SKM-1 (cell line): ENCODE results near the gene BAIAP2.

Experiments used
- DNase-seq: peaks from one replicate; lab custom pipeline; 2025; ENCODE audit not compliant: unreplicated experiment; lab: John Stamatoyannopoulos, UW

BAIAP2 gene, protein sequence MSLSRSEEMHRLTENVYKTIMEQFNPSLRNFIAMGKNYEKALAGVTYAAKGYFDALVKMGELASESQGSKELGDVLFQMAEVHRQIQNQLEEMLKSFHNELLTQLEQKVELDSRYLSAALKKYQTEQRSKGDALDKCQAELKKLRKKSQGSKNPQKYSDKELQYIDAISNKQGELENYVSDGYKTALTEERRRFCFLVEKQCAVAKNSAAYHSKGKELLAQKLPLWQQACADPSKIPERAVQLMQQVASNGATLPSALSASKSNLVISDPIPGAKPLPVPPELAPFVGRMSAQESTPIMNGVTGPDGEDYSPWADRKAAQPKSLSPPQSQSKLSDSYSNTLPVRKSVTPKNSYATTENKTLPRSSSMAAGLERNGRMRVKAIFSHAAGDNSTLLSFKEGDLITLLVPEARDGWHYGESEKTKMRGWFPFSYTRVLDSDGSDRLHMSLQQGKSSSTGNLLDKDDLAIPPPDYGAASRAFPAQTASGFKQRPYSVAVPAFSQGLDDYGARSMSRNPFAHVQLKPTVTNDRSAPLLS

DNA sequence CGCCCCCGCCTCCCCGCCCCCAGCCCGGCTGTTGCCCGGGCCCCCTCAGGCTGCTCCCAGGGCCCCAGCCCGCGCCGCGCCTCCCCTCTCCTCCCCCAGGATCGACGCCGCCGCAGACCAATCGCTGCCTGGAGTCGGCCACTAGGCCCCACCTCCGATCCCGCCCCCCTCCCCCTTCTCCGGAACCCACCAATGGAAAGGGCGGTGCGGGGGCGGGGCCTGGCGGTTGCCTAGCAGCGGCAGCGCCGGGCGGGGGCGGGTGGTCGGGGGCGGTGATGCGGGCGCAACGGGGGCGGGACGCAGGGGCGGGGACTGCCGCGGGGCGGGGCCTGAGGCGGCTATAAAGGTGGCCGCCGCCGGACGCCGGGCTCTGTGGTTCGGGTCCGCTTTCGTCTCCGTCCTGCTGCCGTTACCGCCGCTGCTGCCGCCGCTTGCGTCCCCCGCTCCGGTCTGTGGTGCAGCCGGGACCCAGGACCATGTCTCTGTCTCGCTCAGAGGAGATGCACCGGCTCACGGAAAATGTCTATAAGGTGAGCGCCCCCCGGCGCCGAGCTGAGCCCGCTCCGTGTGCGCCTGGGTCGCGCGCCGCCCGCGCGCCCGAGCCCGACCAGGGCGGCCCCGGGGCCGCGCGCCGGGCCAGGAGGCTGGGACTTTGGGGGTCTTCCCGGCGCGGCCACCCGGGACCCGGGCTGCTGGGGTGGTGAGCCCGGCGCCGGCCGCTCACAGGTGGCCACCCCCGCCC, at the start of gene BAIAP2:
Gene BAIAP2, plus strand, starts transcription at position 373 of the 742 bp plus-strand sequence. Its CDS starts 104 bp downstream, at position 477.
- peak; percentile 72 for DNase-seq

DNA sequence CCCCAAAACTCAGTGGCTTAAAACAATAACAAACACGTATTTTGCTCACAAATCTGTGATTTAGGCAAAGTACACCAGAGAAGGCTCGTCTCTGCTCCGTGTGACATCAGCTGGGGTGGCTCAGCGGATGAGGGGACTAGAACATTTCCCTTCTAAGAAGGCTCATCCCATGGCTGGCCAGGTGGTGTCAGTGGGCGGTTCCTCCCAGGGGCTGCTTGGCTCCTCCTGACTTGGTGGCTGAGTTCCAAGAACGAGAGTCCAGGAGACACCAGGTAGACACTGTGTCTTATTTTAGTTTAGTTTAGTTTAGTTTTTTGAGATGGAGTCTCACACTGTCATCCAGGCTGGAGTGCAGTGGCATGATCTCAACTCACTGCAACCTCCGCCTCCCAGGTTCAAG, 48.9 kb upstream of the BAIAP2 start:
- no peak for DNase-seq

DNA sequence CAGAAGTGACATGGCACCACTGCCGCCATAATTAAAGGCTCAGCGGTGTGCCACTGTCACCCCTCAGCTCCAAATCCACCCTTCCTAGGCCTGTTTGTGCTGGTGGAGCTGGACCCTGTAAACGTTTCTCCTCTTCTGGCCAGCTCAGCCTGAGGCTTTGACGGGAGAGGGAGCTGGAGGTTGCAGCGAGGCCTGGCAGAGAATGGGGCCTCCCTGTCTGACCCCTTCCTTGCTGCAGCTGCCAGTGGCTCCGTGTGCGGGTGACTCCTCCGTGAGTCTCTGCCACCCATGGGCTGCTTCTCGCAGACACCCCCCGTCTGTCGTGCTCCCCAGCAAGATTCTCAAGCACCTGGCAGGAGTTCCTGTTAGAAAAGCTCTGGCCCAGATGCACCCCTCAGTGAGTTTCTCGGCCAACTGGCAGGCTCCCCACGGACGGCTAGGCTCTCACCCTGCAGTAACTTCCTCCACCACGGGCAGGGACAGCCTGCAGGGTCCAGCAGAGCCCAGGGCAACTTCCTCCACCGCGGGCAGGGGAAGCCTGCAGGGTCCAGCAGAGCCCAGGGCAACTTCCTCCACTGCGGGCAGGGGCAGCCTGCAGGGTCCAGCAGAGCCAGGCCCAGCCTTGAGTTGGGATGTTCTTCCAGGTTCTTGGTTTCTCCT, 48.0 kb upstream of the BAIAP2 start:
- DNase-seq = peak; percentile 58

DNA sequence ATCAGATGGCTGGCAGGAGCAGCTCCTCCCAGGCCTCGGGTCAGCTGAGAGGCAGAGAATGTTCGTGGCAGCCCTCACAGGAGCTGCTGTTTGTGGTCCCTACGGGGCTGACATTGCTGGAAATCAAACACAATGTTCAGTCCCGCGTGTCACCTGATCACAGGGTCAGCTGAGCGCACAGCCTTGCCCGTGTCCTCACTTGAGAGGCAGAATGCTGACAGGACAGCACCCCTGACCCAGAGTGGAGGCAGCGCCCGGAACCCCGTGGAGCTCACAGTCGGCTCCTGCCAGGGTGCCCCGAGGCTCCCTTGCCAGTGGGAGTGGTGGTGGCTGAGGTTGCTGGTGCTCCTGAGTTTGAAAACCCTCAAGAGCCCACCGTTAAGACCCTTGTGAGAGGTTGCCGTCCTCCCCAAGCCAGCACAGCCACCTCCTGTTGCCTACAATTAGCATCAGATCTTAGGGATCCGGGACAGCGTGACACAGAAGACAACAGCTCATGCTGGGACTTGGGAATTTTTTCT, 47.0 kb upstream of the BAIAP2 start:
- DNase-seq = no peak

DNA sequence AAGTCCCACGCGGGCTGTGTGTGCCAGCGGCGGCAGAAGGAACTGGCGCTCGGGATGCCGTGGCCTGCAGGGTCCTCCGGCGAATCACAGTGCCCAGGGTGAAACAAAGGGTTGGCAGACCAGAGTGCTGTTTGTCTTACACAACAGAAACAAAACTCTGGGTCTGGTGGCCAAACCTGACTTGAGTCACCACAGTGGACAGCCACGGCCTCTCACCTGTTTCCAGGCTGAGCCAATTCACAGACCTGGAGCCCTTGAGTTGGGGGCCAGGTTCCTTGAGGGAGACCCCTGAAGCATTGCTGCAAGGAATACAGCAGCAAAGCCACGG, 45.4 kb upstream of the BAIAP2 start:
- DNase-seq = no peak

DNA sequence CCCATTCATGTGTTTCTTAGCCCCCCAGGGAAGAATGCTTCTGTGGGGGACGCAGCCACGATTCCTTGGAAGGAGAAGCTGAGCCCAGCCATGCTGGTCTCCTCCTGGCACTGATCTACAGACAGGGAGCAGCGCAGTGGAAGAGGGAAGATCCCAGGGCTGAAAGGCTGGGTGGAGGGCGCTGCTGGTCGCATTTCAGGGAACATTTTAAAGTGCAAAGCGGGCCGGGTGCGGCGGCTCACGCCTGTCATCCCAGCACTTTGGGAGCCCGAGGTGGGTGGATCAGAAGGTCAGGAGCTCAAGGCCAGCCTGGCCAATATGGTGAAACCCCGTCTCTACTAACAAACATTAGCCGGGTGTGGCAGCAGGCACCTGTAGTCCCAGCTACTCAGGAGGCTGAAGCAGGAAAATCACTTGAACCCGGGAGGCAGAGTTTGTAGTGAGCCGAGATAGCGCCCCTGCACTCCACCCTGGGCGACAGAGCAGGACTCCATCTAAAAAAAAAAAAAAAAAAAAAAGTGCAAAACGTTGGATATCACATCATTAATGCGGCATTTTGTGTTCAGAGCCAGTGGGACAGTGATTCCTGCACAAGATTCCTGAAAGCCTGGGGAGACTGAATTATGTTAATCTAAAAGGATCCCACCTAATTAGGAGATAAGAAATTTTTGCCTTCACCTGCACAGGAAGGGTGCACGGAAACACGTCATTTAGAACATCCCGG, 43.9 kb upstream of the BAIAP2 start:
- no peak for DNase-seq

DNA sequence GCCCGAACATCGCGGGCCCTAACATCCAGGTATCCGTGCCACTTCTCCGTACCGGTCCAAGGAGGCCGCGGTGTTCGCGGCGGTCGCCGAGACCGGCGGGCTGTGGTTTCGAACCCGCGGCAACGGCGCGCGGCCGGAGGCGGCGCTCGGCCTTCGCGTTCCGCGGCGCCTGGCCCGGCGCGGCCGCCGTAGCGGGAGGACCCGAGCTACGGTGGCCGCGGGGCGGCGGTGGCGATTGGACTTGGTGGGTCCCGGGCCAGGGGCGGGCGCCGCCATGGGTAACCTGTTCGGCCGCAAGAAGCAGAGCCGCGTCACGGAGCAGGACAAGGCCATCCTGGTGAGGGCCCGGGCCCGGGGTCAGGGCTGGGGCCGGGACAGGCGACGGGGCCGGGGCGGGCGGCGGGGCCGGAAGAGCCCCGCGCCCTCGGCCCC, 43.3 kb upstream of the BAIAP2 start, which contains the start of gene CHMP6:
Gene CHMP6, plus strand, starts transcription at position 197 of the 432 bp plus-strand sequence. Its CDS starts 78 bp downstream, at position 275.
- no peak for DNase-seq

DNA sequence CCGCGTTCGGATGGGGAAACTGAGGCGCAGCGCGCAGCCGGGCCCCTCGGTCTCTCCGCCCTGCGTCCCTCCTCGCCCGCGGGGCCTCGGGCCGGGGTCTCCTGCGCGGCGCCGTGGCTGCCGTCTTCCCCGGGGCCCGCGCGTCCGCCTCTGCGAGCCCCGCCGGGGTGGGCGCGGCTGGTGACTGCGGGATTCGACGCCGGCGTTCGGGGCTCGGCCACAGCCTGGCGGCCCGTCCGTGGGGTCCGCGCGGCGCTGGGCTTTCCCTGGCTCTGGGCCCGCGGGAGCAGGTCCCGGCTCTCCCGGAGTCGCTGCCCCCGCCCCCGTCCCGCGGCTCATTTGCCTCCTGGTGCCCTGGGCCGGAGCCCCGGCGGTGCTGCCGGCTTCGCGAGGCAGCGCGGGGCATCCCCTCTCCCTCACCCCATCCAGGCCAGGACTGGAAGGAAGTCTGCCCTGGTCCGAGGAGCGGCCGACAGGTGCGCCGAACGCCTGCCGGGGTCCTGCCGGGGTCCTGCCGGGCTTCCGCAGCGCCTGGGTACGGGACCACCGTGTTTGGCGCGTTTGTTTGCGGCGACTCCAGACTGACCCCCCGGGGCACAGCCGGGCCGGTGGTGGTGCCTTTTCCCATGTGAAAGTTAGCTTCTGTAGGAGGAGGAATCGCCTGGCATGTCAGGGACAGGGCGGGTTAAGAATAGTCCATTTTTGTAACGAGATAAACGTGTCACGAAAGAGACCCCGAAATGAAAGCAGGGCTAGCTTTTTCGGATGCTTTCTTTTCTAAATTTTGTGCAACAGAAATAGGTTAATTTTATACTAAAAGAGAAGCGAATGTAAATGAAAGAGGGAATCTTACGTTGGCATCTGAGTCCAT, 42.6 kb upstream of the BAIAP2 start:
- no peak for DNase-seq

DNA sequence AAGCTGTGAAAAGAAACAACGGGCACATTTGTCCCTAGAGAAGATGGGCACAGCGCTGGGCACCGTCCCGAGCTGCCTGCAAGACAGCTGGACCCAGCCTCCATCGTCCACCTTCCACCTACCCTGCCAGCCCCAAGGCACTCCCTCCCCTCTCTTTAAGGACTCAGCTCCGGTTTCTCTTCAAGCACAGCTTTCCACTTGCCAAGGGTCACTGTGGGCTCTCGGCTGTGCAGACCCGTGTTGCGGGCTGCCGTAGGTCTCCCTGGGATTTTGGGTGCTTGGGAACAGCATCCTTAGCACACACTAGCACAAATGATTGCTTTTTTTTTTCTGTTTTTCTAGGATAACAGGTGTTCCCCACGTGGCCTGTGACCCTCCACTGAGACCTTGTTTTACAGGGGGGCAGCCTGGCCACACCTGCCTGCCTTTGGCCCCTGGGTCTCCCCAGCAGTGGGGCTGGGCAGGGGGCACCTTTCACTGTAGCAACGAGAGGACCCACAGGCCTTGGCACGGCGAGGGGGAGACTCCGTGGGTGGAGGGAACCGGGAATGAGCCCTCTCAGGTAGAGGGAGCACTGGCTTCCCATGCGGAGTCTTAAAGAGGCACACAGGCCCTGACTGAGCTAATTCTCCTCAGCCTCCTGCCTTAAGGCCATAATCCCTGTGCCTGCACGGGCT, 41.9 kb upstream of the BAIAP2 start:
- DNase-seq = no peak

DNA sequence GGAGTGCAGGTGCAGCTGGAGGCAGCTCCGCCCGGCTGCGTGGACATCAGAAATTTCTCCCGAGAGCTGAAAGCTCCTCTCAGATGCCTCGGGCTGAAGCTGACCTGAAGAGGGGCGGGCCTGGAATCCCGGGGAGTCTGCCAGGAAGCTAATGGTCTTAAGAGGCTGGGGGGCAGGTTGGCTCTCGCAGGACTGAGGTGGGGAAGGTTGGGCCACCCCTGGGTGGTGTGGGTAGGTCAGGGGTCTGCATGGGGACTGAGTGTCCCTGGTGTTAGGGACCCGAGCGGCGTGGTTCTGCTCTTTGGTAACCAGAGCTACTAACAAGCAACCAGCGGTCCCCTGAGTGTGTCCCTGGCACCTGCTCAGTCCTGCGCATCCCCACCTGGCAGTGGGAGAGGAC, 39.8 kb upstream of the BAIAP2 start:
- DNase-seq = no peak

DNA sequence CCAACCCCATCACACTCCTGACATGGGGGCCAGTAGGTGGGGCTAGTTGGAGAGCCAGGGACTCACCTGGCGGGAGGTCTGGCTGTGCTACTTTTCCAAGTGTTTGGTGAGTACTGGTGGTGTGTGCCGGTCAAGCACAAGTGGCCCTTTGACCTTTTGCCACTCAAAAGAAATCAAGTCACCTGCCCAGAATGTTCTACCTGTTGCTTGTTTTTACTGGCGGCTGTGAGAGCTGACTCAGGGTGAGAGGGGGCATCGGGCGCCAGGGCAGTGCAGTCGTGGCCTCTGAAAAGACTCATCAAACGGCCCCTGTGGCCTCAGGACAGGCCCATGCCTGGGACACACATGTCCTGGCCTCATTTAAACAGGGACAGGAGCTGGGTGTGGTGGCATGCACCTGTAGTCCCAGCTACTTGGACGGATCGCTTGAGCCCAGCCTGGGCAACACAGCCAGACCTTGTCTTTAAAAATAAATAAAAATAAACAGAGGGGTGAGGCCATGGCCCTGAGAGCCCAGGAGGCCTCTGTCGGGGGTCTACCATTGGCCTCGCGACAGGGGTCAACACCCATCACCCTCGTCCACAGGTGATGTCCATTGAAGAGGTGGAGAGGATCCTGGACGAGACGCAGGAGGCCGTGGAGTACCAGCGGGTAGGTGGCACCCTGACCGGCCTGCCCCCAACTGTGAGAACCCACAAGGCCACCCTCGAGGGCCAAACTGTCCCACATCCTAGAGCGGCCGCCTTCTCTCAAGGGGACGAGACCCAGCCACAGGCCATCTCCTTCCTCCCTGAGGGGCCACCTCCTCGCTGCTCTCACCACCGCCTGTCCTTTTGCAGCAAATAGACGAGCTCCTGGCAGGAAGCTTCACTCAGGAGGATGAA, 38.3 kb upstream of the BAIAP2 start:
- DNase-seq = no peak

DNA sequence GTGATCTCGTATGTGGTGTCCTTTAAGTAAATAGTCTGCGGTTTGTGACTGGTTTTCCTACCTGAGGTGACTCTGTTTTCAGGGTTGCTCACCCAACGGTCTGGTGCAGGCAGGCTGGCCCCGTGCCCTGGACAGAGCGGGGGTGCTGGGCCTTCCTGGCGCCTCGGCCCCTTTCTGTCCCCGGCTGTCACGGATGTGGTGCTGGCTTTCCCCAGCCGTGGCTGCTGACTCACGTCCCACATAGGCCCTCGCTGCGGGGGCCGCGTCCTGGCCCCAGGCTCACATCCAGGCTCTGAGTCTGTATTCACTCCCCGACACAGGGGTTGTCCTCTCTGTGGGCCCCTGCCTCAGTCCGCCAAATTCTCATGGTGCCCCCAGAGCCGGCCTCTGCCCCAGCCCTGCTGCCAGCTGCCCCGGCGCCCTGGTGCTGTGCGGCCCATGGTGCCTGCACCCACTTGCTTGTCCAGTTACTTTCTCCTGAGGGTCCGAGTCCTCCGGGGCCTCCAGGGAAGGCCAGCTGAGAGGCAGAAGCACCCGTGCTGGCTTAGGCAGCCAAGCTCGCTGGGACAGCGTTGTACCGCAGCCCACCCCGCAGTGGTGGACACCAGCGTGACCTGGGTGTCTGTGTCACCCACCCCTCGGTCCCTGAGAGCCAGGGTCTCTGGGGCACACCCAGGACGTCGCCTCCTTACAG, 37.4 kb upstream of the BAIAP2 start:
- DNase-seq = no peak

DNA sequence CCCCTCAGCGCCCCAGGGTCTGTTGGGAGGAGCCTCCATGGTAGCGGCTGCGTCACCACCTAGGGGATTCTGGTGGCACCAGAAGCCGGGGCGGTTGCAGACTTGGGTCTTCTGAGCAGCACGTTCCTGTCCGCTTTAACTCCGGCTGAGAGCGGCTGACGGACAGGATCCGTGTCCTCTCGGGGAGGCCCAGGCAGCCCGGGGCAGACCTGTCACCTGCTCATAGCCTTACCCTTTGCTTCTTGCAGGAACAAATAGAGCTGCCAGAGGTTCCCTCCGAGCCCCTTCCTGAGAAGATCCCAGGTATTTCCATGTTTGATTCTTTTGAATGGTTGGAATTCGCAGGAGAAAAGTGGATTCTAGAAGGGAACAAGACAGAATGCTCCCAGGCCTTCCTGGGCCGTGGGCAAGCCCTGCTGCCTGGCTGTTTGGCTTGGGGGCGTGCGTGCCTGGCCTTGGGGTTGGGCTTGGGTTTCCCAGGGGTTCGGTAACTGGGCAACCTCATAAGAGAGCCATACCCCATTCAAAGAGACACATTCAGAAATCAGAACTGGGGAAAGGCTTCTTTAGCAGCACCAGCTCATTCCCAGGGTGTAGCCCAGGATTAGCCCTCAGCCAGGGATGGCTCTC, 36.7 kb upstream of the BAIAP2 start:
- no peak for DNase-seq

DNA sequence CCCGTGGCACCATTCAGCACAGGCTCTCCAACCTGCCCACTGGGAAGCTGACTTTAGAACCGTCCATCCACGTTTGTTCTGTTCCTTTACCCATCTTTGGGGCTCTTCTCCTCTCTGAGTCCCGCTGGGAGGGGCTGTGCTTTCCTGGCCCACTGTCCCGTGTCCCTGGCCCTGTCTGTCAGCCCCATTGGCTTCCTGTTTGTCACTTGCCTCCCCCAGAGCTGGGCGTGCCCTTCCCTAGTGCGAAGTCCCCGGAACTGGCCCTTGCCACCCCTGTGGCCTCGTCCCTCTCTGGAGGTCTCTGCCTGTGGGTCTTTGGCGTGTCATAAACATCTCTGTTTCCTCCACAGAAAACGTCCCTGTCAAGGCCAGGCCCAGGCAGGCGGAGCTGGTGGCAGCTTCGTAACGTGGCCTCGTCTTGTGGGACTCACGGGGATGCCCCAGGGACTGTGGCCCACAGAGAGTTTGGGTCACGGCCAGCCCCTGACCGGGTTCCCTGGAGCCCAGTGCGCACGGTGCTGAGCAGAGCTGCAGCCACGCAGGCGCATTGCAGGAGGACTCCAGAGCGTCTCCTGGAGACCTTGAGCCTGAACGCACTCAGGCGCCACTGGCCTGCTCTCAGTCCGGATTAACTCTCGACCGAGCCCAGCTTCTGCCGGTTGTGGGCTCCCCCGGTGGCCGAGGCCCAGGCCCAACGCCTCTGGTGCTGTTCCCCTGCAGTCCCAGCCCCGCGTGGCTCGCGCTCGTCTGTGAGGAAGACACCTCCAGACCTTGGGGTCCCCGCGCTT, 36.0 kb upstream of the BAIAP2 start:
- no peak for DNase-seq

DNA sequence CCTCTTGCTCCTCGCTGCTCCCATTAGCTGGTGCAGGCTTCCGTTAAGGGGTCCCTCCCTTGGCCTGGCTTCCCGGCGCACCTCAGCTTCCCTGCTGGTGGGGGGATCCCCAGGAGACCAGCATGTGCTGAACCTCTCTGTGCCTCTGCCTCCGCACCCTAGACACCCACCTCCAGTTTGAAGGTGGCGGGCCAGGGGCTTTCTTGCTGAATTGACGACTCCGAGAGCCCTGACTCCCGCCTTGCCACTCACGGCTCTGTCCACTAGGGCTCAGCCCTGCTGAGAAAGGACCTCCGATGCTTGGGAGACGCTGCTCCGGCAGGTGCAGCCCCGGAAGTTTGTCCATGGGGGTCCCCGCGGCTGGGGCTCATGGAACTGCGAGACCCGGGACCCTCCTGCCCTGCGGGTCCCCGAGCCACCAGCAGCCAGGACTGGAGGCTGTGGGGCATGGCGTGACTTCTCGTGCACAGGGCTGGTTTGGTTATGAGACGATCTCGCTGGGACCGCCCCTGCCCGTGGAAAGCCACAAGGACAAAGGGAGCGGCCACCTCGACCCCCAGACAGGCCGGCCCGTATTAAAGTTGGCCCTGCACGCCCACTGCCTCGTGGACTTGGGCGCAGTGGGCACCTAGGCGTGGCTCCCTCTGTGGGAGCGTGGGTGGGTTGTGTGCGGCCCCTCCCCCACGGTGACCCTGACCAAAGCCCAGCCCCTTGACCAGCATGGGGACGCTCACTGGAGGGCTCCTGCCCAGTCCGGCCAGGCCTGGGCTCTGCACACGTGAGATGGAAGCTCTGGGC, 35.2 kb upstream of the BAIAP2 start:
- DNase-seq = no peak

DNA sequence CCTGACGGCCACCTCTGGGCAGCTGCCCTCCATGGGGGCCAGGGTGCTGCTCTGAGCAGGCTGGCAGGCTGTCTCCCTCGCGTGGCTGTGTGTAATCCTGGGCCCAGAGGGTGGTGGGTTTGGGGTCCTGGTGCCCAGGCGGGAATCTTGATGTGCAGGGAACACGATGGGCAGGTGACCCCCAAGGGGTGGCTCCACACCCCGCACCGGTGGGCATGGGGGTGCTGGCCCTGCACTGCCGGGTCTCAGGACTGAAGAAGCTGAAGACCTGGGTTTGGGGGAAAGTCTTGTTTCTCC, 34.7 kb upstream of the BAIAP2 start:
- no peak for DNase-seq
